HG03354 (cell line): Measurements from ENCODE around the gene LACTBL1.
"Not testable (repeated sequence)": the region's sequence is repeated elsewhere in the genome, so short reads cannot be mapped to it uniquely, and the experiment has no call there.

Experiments
- ATAC-seq: cut with Tn5 transposase; IDR thresholded peaks from one replicate; pipeline ENCODE4 v1.9.1; 2021; ENCODE audit warnings: mild to moderate bottlenecking; ENCODE audit not compliant: unreplicated experiment, poor library complexity, severe bottlenecking

The LACTBL1 gene, protein sequence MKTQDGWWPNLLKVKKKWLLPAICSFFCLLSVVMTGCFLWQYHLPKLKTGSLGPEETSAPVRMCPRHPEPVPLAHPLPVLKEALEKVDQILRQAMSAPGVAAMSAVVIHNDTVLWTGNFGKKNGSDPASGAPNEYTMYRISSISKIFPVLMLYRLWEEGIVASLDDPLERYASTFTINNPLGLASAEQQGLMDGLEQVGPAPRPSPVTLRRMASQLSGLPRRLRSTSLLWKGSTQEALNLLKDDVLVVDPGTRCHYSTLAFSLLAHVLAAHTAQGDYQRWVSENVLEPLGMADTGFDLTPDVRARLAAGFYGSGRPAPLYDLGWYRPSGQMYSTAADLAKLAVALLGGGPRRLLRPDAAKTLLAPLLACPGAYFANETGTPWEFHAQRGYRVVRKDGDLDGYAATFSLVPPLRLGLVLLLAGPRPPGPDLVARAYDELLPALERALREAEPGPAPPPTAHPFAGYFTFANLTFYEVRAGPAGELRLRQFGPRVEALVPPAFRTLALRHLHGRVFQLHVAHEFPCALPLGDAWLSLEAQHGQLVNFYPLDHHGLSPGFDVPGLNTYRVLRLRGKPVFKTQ

DNA sequence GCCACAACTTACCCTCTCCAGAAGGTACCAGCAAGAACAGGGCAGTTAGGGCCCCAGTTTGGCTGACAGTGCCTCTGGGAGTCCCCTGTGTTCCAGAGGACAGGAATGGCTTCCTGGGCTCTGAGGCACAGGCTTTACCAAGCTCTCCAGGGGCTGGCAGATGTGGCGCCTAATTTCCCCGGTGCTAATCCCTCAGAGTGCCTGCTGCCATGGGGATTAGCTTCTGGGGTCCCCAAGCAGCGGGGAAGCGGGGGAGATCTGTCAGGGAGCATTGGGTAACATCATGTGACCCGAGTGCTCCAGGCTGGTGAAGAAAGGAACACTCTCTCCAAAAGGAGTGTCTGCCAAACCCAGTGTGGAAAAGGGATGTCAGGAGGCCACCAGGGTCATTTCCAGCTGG, at the start of gene LACTBL1:
Gene LACTBL1 (minus strand): TSS at position 107 of the 400 bp plus-strand sequence. CDS start 550 bp downstream, outside the sequence.
- no peak for ATAC-seq

- no peak for ATAC-seq
Observed at GRCh38 chr1:23021834-23022233, 49.2 kb upstream of the LACTBL1 start.

DNA sequence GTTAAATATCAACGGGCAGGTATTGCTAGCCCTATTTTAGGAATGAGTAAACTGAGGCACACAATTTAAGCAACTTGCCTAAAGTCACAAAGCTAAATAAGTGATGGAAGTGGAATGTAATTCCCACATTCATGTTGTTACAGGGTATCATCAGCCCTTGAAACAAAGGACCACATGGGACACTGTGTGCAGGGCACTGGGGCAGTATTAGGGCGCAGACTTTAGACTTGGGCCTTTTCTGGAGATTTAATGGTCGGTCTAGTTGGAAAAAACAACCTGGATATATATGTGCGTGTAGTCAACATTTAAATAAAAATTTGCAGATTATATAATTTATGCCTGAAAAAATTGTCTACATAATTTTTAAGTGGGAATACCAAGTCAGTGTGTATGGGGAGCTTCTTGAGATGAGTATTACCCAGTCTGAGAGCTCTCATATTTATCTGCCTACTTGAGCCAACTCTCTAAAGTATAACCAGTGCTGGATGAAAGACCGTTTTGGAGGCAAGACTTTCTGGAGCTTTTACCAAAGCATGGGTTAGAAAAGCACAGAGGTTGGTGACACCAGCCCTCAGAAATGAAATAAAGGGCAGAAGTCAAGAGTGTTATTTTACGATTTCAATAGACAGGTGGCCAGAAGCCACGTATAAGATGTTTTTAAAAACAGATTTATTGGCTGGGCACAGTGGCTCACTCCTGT, 48.2 kb upstream of the LACTBL1 start:
- no peak for ATAC-seq

- ATAC-seq, result peak; percentile 30
Observed at GRCh38 chr1:23019863-23020625, 47.4 kb upstream of the LACTBL1 start.

DNA sequence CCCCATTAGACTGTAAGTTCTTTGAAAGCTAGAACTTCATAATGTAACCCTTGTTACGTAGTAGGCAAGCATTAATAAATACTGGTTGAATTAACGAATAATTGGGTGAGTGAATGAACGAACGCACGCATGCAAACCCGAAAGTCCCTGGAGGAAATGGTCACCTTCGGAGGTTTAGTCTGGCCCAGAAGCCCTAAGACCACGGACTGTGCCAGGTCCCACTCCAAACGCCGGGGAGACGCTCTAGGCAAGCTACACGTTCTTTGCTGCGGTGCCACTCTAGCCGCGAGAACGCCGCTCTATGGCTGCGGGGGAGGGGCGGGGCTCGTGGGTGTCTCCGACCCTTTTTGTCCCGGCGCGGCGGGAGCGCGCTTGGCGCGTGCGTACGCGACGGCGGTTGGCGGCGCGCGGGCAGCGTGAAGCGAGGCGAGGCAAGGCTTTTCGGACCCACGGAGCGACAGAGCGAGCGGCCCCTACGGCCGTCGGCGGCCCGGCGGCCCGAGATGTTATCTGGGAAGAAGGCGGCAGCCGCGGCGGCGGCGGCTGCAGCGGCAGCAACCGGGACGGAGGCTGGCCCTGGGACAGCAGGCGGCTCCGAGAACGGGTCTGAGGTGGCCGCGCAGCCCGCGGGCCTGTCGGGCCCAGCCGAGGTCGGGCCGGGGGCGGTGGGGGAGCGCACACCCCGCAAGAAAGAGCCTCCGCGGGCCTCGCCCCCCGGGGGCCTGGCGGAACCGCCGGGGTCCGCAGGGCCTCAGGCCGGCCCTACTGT, 46.6 kb upstream of the LACTBL1 start, which contains the start of gene KDM1A:
Gene KDM1A (plus strand): TSS at position 375 of the 769 bp plus-strand sequence. CDS start 129 bp downstream, at position 504.
- ATAC-seq, result peak; percentile 95

DNA sequence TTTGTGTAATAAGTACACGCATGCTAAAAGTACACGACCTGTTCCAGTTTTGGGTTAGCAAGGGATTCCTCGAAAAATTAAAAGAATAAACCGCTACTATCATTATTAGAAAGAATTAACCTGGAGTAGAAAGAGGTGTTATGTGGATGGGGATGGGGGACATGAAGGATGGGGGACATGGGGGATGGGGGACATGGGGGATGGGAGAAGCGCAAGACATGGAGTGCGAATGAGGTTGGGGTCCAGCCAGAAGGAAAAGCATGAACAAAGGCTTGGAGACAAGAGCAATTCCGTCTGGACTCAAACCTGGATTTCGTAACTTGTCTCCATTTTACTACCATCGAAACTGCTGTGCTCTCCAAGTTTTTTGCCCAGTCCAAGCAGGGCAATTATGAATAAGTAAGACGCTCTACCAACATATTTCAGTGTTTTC, 46.0 kb upstream of the LACTBL1 start:
- no peak for ATAC-seq

DNA sequence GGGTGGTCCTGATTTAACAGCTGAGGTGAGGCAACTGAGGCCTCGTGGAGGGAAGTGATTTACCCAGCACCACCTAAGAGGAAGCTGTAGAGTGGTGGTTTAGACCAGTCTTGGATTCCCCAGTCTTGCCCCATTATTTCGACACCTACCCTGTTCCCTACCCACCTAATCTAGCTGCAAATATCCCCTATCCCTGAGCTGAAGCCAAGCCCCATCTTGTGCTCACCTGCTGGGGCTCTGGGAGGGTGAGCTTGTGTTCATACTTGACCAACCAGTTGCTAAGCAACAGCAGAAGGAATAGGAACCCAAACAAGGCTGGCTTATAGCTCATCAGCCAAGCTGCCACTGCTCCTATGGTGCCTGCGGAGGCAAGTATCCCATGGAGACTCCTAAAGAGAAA, 41.0 kb upstream of the LACTBL1 start:
- ATAC-seq, result no peak

- not testable (repeated sequence) for ATAC-seq
Observed at GRCh38 chr1:23010025-23010424, 37.4 kb upstream of the LACTBL1 start.

GRCh38 chr1:23008901-23009300, 36.2 kb upstream of the LACTBL1 start:
- no peak for ATAC-seq

- no peak for ATAC-seq
Observed at GRCh38 chr1:23007106-23007505, 34.4 kb upstream of the LACTBL1 start.

- ATAC-seq, result not testable (repeated sequence)
Observed at GRCh38 chr1:23004769-23005168, 32.1 kb upstream of the LACTBL1 start.

GRCh38 chr1:23004112-23004511, 31.4 kb upstream of the LACTBL1 start:
- ATAC-seq, result no peak

GRCh38 chr1:23002218-23002617, 29.6 kb upstream of the LACTBL1 start:
- not testable (repeated sequence) for ATAC-seq

DNA sequence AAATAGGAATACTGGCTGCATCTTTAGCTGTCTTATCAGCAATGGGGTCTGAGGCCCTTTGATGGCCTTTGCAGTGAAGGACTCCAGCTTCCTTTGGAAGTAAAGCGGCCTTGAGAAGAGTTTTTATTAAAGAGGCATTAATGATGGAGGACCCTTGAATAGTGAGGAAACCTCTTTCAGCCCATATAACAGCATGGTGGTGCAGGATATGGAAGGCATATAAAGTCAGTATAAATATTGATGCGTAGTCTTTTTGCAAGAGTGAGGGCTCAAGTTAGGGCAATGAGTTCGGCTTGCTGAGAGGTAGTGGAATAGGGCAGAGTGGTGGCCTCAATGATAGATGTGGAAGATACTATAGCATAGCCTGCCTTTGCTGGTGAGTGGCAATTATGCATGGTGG, 27.5 kb upstream of the LACTBL1 start:
- ATAC-seq, result not testable (repeated sequence)

GRCh38 chr1:22997528-22997927, 24.9 kb upstream of the LACTBL1 start:
- not testable (repeated sequence) for ATAC-seq

- ATAC-seq, result no peak
Observed at GRCh38 chr1:22995774-22996173, 23.1 kb upstream of the LACTBL1 start.

DNA sequence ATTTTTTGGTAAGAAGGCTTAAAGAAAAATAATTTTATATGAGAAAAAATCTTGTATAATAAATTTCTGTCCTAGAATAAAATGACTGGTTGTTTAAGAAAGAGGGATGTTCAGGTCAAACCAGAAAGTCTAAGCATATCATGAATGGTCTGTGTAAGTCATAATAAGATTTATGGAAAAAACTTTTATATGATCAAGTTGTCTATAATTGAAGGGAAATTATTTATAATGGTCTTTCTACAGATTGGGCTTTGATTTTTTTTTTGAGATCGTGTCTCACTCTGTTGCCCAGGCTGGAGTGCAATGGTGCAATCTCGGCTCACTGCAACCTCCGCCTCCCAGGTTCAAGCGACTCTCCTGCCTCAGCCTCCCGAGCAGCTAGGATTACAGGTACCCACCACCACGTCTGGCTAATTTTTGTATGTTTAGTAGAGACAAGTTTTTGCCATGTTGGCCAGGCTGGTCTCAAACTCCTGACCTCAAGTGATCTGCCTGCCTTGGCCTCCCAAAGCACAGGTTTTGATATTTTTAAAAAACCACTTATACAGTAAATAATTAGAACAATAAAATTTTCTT, 20.6 kb upstream of the LACTBL1 start:
- ATAC-seq, result not testable (repeated sequence)

DNA sequence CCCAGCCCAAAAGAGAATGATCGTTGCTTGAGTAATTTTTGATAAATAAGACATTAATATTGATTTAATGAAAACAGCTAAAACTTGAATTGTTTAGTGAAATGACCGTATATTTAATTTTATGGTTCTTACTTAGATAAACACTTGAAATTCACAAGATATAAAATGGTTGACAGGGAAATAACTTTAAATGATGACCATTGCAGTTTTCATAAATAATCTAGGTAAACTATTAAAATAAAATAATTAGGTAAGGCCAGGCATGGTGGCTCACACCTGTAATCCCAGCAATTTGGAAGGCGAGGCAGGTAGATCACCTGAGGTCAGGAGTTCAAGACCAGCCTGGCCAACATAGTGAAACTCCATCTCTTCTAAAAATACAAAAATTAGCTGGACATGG, 19.7 kb upstream of the LACTBL1 start:
- not testable (repeated sequence) for ATAC-seq

- no peak for ATAC-seq
Observed at GRCh38 chr1:22983944-22984343, 11.3 kb upstream of the LACTBL1 start.
